Activated CD4-positive, alpha-beta T cell treated with anti-CD3 and anti-CD28 coated beads, Interleukin-2, amount 50 U/mL, for 4 hours (primary cell): Measurements from ENCODE around the gene SPRYD3.
A peak's percentile ranks its signal among the peaks of the same experiment; 100 is the strongest.

ENCODE experiments used
- DNase-seq, 2 experiments: peaks; one replicate each; pipeline ENCODE4 v3.0.0-alpha.2; 2020

The SPRYD3 gene

GRCh38 chr12:53077030-53077429, 2.2 kb downstream of the SPRYD3 start:
- no peak for DNase-seq

GRCh38 chr12:53076461-53076860, 2.7 kb downstream of the SPRYD3 start:
- DNase-seq = no peak

GRCh38 chr12:53074999-53075370, 4.2 kb downstream of the SPRYD3 start:
- no peak for DNase-seq

- DNase-seq = no peak
Measured at GRCh38 chr12:53074283-53074998, 4.7 kb downstream of the SPRYD3 start.

DNA sequence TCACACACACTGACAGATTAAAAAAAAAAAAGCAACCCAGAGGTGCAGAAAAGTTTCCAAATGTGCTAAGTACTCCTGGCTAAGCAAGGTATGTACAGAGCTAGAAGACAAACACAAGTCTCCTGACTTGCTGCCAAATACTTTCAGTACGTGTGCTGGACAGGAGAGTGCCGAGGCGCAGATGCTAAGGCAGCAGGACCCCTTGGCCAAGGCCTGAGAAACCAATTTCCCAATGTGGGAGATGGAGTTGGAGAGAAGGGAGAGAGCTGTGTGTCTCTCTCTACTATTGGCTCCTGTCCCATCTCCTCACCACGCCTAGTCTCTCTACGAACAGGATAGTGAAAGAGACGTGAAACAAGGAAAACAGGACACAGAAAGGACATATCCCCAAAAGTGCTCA, 5.3 kb downstream of the SPRYD3 start:
- no peak for DNase-seq

- no peak for DNase-seq
Measured at GRCh38 chr12:53071591-53072551, 7.3 kb downstream of the SPRYD3 start.

GRCh38 chr12:53070877-53071492, 8.2 kb downstream of the SPRYD3 start:
- no peak for DNase-seq

- no peak for DNase-seq
Measured at GRCh38 chr12:53069621-53070410, 9.4 kb downstream of the SPRYD3 start.

GRCh38 chr12:53068811-53069585, 10.2 kb downstream of the SPRYD3 start:
- DNase-seq = no peak

DNA sequence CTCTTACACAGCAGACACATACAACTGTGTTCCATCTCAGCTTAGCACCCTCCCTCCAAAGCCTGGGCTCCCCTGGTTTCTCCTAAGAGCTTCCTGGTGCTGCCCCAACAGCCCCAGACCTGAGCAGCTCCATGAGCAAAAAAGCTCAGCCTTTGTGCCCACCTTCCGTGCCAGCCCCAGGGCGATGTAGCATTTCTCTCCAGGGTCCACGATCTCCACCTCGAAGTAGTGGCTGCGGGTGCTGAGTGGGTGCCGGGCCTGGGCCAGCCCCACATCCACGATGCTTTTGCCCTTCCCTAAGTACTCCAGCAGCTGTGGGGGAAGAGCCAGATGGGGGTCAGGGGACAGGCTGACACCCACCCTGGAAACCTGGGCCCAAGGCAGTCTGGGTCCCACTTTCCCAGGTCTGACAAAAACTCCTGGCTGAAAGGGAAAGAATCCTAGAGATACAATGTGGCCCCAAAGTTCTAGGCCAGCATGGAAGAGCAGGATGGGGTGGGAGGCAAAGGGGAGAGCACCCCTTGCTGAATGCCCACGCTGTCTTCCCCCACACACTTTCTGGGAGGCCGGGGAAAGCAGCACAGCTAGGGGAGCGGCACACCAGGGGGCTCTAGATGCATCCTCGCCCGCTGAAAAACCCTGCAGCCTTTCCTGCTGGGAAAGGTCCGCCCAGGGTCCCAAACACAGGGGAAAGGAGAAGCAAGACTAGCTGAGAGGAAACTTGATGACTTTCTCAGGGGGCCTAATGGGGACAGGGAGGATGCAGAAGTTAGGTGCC, 11.0 kb downstream of the SPRYD3 start:
- DNase-seq = no peak

DNA sequence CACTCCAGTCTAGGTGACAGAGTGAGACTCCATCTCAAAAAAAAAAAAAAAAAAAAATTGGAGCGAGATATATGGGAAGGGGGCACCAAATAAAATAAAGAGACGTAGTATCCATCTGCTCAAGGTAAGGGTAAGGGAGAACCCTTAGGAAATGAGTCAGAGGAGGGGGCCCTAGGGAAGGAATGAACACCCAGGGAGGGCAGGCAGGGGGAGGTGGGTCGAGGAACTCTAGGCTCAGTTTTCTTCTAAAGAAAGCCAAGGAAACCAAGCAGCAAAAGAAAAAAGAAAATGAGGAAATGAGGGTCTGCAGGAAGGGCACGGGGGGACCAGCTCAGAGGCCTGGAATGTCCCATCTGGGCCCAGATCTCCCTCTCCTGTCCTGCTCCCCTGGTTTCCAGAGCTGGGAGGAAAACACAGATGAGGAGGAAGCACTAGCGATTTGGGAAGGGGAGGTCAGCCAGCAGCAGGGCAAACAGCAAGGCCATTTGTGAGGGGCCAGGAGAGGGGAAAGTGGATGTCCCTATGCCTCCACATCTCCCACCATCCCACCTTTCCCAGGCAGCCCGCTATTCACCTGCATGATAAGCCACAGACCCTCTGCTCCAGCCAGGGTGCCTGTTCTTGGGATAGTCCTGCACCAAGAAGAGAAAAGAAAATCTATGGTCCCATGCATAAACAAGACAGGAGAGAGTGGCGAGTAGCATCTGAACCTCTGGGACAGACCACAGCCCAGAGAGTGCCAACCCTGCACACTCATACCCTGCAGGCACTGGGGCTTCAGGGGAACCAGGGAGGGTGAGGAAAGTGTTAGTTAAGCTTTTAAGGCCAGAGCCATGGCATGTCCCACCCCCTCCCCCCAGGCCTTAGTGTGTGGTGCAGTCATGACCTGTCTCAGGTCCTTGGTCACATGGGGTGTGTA, 11.9 kb downstream of the SPRYD3 start:
- DNase-seq = no peak

- DNase-seq = peak; percentile 52 to 58
Measured at GRCh38 chr12:53065975-53066931, 12.9 kb downstream of the SPRYD3 start.

DNA sequence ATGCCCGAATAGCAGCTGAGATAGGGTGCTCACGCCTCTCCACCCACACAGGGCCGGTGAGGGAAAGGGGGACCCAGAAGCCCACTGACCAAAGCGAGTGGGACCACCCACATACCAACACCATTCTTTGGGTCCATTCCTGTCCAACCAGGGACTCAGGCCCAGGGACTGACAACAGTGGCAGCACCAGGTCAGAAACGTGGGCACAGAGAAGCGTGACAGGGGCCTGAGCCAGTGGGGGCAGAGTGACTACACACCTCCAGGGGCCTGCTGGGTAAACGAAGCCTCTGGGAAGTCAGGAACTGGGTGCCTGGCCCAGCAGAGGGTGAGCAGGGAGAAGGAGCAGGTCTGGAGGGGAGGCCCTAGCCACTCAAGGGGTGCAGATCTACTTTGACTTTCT, 13.7 kb downstream of the SPRYD3 start:
- no peak for DNase-seq

DNA sequence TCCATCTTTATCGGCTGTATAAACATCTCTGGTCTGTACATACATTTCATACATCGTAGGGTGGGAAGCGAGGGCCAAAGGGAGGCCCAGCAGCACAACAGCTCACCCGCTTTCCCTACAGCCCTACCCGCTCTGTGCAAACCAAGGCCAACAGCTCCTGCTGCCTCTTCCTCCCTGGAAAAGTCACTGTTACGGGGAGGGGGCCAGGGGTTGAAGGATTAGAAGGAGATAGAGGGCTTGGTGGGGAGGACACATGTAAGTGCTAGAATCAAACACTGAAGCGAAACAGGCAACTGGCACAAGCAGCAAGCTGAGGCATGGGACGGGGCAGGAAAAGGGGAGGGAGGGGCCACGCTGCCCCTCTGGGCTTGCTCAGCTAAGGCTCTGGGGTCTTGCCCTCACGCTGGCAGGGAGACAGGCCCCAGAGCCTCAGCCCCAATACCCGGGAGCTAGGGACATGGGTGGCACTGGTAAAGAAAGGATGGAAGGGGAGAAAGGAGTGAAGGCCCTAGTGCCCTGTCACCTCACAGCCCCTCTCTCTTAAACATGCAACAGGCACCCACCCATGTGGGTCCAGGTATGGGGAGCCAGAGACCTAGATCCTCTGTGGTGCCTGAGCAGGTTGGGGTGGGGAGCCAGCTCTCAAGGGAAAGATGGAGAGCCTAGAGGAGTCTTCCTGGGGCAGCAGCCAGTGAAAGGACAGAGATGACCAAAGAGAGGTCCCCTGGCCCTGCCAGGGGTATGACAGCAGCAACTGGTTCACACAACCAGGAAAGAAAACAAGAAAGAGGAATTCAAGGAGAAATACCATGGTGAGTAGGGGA, 14.4 kb downstream of the SPRYD3 start:
- no peak for DNase-seq

DNA sequence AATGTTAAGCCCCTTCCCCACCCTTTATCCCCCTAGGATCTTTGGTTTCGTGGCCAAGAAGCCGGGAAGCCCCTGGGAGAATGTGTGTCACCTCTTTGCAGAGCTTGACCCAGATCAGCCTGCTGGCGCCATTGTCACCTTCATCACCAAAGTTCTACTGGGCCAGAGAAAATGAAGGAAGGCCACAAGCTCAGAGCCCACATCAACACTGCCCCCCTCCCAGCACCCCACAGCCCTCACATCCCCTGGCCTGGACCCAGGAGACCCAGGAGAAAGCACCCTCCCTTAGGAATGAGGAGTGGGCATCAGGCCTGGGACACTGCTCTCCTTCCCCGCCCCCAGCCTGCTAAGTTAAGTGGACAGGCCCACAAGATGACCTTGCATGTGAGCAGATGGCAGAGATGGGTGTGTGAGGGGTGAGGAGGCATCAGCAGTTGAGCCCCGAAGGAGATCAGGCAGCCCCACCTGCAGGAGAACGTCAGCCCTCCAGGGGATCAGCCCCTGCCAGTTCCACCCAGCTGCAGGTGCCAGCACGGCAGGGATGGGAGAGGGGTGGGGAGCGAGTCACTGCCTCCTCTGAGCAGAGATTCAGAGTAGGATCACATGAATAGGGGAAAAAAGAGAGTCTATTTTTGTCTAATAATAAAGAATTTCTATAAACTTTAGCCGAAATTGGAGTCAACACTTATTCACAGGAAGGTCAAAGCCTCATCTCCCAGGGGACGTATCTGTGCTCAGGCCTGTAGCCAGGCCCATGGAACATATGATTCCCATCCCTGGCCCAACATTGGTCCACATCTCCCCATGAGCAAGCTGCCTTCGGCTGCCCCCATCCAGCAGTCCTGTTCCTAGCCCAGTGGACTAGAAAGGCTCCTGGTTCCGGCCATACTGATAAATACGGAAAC, 15.2 kb downstream of the SPRYD3 start:
- no peak for DNase-seq

GRCh38 chr12:53062977-53063707, 16.0 kb downstream of the SPRYD3 start:
- no peak for DNase-seq
